HepG2 (cell line): Measurements from ENCODE around the gene ETNK1. TPM values are rescaled to one million over a fixed set of nuclear protein-coding genes. Genes with fewer than 3 reads are reported as not detected.

Experiments used
- ARID4A ChIP-seq: sonication (generic); formaldehyde crosslinking; IDR thresholded peaks from 2 replicates; pipeline ENCODE4 v1.5.0; 2020; ENCODE audit warnings: mild to moderate bottlenecking, missing genetic modification reagents, borderline replicate concordance
- BRCA1 ChIP-seq: sonication (generic); formaldehyde crosslinking; IDR thresholded peaks from 2 replicates; pipeline ENCODE4 v1.4.0; 2020; ENCODE audit warnings: missing genetic modification reagents
- CBX2 ChIP-seq, 2 experiments: fragments of 200-600 bp in 1 of 2; sonication (generic); formaldehyde crosslinking in 1 of 2; IDR thresholded peaks; 2 replicates each; pipeline versions ENCODE4 v1.7.0 to v1.8.1; 2018 to 2022; ENCODE audit warnings: low read depth in 2 of 2, low read length in 1 of 2, mild to moderate bottlenecking in 1 of 2, missing genetic modification reagents in 1 of 2
- CREBL2 ChIP-seq: sonication (generic); formaldehyde crosslinking; IDR thresholded peaks from 2 replicates; pipeline ENCODE4 v1.8.1; 2023; ENCODE audit warnings: missing genetic modification reagents, mild to moderate bottlenecking, borderline replicate concordance
- FOXM1 ChIP-seq: sonication (generic); formaldehyde crosslinking; IDR thresholded peaks from 2 replicates; pipeline ENCODE4 v1.5.0; 2020; ENCODE audit warnings: missing genetic modification reagents
- MEIS1 ChIP-seq: sonication (generic); formaldehyde crosslinking; IDR thresholded peaks from 2 replicates; pipeline ENCODE4 v1.9.0; 2021; ENCODE audit warnings: mild to moderate bottlenecking, missing genetic modification reagents, moderate library complexity, borderline replicate concordance
- NFYC ChIP-seq: IDR thresholded peaks from 2 replicates; pipeline ENCODE4 v1.6.1; 2016; ENCODE audit warnings: missing genetic modification reagents, missing compliant biosample characterization
- RAD51 ChIP-seq: fragments of 450-650 bp; IDR thresholded peaks from 2 replicates; pipeline ENCODE4 v1.6.1; 2016; ENCODE audit warnings: borderline replicate concordance
- SAP130 ChIP-seq: IDR thresholded peaks from 2 replicates; pipeline ENCODE4 v1.6.1; 2016; ENCODE audit warnings: low read depth
- TBP ChIP-seq: sonication (generic); formaldehyde crosslinking; IDR thresholded peaks from 2 replicates; pipeline ENCODE4 v1.5.0; 2020; ENCODE audit warnings: missing genetic modification reagents
- ZBTB40 ChIP-seq, 2 experiments: fragments of 450-650 bp in 1 of 2; sonication (generic) in 1 of 2; formaldehyde crosslinking in 1 of 2; IDR thresholded peaks; 2 replicates each; pipeline versions ENCODE4 v1.6.1 to v1.8.0; 2016 to 2022; ENCODE audit warnings: antibody characterized with exemption in 1 of 2, mild to moderate bottlenecking in 1 of 2, missing genetic modification reagents in 1 of 2
- ZNF329 ChIP-seq: sonication (generic); formaldehyde crosslinking; IDR thresholded peaks from 2 replicates; pipeline ENCODE4 v1.9.0; 2021; ENCODE audit warnings: low read depth, mild to moderate bottlenecking, missing genetic modification reagents
- ZNF543 ChIP-seq: sonication (generic); formaldehyde crosslinking; IDR thresholded peaks from 2 replicates; pipeline ENCODE4 v1.4.0; 2020; ENCODE audit warnings: mild to moderate bottlenecking, missing genetic modification reagents
- ZNF552 ChIP-seq: sonication (generic); formaldehyde crosslinking; IDR thresholded peaks from 2 replicates; pipeline ENCODE4 v1.9.0; 2022; ENCODE audit warnings: missing genetic modification reagents, mild to moderate bottlenecking, borderline replicate concordance
- polyA plus RNA-seq, 8 experiments: library from polyadenylated mRNA; depleted of rRNA in 3 of 8; stranded (reverse) in 7 of 8; unstranded in 1 of 8; fragments of >200 nt; fragmentation: Illumina TruSeq in 4 of 8; extraction: Trizol in 4 of 8; gene quantifications; 2 replicates each; pipeline versions ENCODE4 v1.2.1 to v1.2.3, GENCODE V29; 2011 to 2016; ENCODE audit warnings: low read depth in 4 of 8, missing spikeins in 1 of 8, mixed read lengths in 1 of 8; ENCODE audit not compliant: insufficient read depth in 1 of 8
- total RNA-seq, 5 experiments: library from RNA; depleted of rRNA; stranded (reverse); fragments of >200 nt; fragmentation: Illumina TruSeq; extraction: Trizol; gene quantifications; 2 replicates each; pipeline ENCODE4 v1.2.3, GENCODE V29; 2016; ENCODE audit warnings: low read depth in 1 of 5

ETNK1 gene
- total and polyA plus RNA-seq, 2 of the 13 experiments (the other 11 are each of a cell fraction or from before 2014, with no cell fraction given), result 14.4 to 55.7 TPM

GRCh38 chr12:22624870-22625761 is at the start of gene ETNK1 (continued):
- TF ChIP-seq ZBTB40 (IDR thresholded peaks at IDR 0.05) (no peak), ZBTB40 (CRISPR knock-in tag; IDR thresholded peaks at IDR 0.05) (peak; percentile 34), RAD51 (no peak), SAP130 (CRISPR knock-in tag) (peak; percentile 73; the same call in 1 of the 2 replicates), TBP (CRISPR knock-in tag) (no peak), ZNF552 (CRISPR knock-in tag) (peak; percentile 66; the same call in 1 of the 2 replicates), CBX2 (IDR thresholded peaks at IDR 0.05; ENCODE audit: low read depth, low read length) (no peak), CBX2 (CRISPR knock-in tag; IDR thresholded peaks at IDR 0.05; ENCODE audit: low read depth) (no peak), CREBL2 (no peak), BRCA1 (CRISPR knock-in tag) (peak; percentile 89), ZNF543 (CRISPR knock-in tag) (peak; percentile 80), ARID4A (CRISPR knock-in tag) (peak; percentile 89; the same call in 1 of the 2 replicates), ZNF329 (0 out of 2 replicates have a peak, but pooled peaks have one; percentile 23), NFYC (CRISPR knock-in tag) (0 out of 2 replicates have a peak, but pooled peaks have one; percentile 15), MEIS1 (CRISPR knock-in tag) (peak; percentile 94), FOXM1 (CRISPR knock-in tag) (0 out of 2 replicates have a peak, but pooled peaks have one; percentile 54)
